ENCODE results near the gene KCNK4.

- no peak for TF ChIP-seq POLR2A (IDR thresholded peaks at IDR 0.05; ENCODE audit: low read depth, low read length)
- no peak for TF ChIP-seq POLR2AphosphoS5 (IDR thresholded peaks at IDR 0.05; ENCODE audit: insufficient read depth, low read depth, low read length)
- TF ChIP-seq, protein P1, sequence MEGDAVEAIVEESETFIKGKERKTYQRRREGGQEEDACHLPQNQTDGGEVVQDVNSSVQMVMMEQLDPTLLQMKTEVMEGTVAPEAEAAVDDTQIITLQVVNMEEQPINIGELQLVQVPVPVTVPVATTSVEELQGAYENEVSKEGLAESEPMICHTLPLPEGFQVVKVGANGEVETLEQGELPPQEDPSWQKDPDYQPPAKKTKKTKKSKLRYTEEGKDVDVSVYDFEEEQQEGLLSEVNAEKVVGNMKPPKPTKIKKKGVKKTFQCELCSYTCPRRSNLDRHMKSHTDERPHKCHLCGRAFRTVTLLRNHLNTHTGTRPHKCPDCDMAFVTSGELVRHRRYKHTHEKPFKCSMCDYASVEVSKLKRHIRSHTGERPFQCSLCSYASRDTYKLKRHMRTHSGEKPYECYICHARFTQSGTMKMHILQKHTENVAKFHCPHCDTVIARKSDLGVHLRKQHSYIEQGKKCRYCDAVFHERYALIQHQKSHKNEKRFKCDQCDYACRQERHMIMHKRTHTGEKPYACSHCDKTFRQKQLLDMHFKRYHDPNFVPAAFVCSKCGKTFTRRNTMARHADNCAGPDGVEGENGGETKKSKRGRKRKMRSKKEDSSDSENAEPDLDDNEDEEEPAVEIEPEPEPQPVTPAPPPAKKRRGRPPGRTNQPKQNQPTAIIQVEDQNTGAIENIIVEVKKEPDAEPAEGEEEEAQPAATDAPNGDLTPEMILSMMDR (IDR thresholded peaks at IDR 0.05; ENCODE audit: extremely low read depth in 1 of 2, insufficient read depth in 1 of 2, low read depth in 1 of 2, low read length in 2 of 2), result no peak
- TF ChIP-seq EZH2 (IDR thresholded peaks at IDR 0.05; ENCODE audit: borderline replicate concordance, low read depth, low read length, severe bottlenecking), result no peak
- no peak for TF ChIP-seq JUN (IDR thresholded peaks at IDR 0.05; ENCODE audit: borderline replicate concordance, insufficient read depth, insufficient read length, low read depth)
- TF ChIP-seq MYC (IDR thresholded peaks at IDR 0.05; ENCODE audit: low read depth, low read length), result no peak
- TF ChIP-seq FOS (IDR thresholded peaks at IDR 0.05; ENCODE audit: borderline replicate concordance, insufficient read depth, low read length), result no peak
- TF ChIP-seq MAX (IDR thresholded peaks at IDR 0.05; ENCODE audit: insufficient read depth, insufficient read length), result no peak
- no peak for TF ChIP-seq GATA2 (IDR thresholded peaks at IDR 0.05; ENCODE audit: insufficient read depth, insufficient read length, low read depth, low read length)
Observed at GRCh38 chr11:64275031-64275800, 15.9 kb upstream of the KCNK4 start.

Data from endothelial cell of umbilical vein (primary cell).